Activated naive CD8-positive, alpha-beta T cell treated with anti-CD3 and anti-CD28 coated beads, Interleukin-2, amount 10 ng/mL, durations not matched to agents 7 days and 5 days (primary cell): ENCODE measurements around the gene PCMTD2. TPM values are rescaled to one million over a fixed set of nuclear protein-coding genes. Genes with fewer than 3 reads are reported as not detected.

Source experiments
- ATAC-seq: fragments of 150-1000 bp; cut with Tn5 transposase; one replicate; pipeline ENCODE4 v1.10.0; 2021; ENCODE audit warnings: low read depth, moderate library complexity
- POLR2A ChIA-PET: fragments of 350-600 bp; sonication (Branson Sonifier 250); formaldehyde crosslinking; loops from one replicate; lab custom pipeline; 2021; ENCODE audit warnings: antibody characterized with exemption; lab: Charles Lee
- DNase-seq: peaks from one replicate; pipeline ENCODE4 v3.0.0; 2021
- H3K27ac Mint-ChIP-seq: one replicate; pipeline ENCODE4 v1.8.0; 2022; ENCODE audit warnings: mild to moderate bottlenecking, mixed read lengths
- H3K27me3 Mint-ChIP-seq: one replicate; pipeline ENCODE4 v1.8.0; 2022; ENCODE audit warnings: mild to moderate bottlenecking, moderate library complexity, mixed read lengths
- H3K36me3 Mint-ChIP-seq: one replicate; pipeline ENCODE4 v1.8.0; 2021; ENCODE audit warnings: mild to moderate bottlenecking, mixed read lengths
- H3K4me1 Mint-ChIP-seq: one replicate; pipeline ENCODE4 v1.8.0; 2021; ENCODE audit warnings: mixed read lengths
- H3K4me3 Mint-ChIP-seq: one replicate; pipeline ENCODE4 v1.8.0; 2022; ENCODE audit warnings: mild to moderate bottlenecking, moderate library complexity, mixed read lengths
- H3K9me3 Mint-ChIP-seq: one replicate; pipeline ENCODE4 v1.8.0; 2021; ENCODE audit warnings: mixed read lengths
- total RNA-seq, 2 experiments: library from RNA; stranded (reverse); gene quantifications; one replicate each; pipeline ENCODE4 v1.2.3, GENCODE V29; 2021

Gene PCMTD2
- total RNA-seq, 2 experiments from 2014 or later: 74.5 to 83.1 TPM

GRCh38 chr20:64247970-64248841, 7.3 kb upstream of the PCMTD2 start:
- H3K27me3 Mint-ChIP-seq: peaks cover 17% of the 10 kb centered on the region
- POLR2A ChIA-PET: no interaction called here
- H3K9me3 Mint-ChIP-seq: no peaks in the 10 kb centered on the region
- DNase-seq (no peak), ATAC-seq (no peak)
- H3K4me1 Mint-ChIP-seq: no peaks in the 10 kb centered on the region
- H3K27ac Mint-ChIP-seq: no peak overlapping the region
- no peaks in the 10 kb centered on the region for H3K36me3 Mint-ChIP-seq
- H3K4me3 Mint-ChIP-seq: no peak overlapping the region

GRCh38 chr20:64250027-64250426, 5.5 kb upstream of the PCMTD2 start:
- no peaks in the 10 kb centered on the region for H3K9me3 Mint-ChIP-seq
- peaks cover 5% of the 10 kb centered on the region for H3K4me1 Mint-ChIP-seq
- no peak overlapping the region for H3K4me3 Mint-ChIP-seq
- H3K27ac Mint-ChIP-seq: no peak overlapping the region
- POLR2A ChIA-PET: no interaction called here
- H3K36me3 Mint-ChIP-seq: no peaks in the 10 kb centered on the region
- no peak for DNase-seq
- no peak for ATAC-seq
- peaks cover 18% of the 10 kb centered on the region for H3K27me3 Mint-ChIP-seq

DNA sequence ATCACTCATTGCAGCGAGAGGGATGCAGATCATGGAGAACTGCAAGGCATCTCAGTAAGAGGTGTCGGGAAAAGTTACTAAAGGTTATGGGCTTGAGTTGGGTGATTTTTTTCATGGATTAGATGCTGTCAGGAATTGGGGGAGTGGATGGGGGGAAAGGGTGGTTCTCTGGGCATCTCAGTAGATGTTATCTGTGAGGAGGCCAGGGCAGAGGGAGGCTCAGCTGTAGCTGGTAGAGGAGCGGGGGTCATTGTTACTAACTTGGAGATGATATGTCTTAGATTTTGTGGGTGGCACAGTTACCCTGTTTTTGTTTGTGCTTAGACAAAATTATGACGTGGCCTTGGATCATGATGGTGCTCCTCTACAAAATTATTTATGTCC, 2.6 kb upstream of the PCMTD2 start:
- H3K27me3 Mint-ChIP-seq: peaks cover 14% of the 10 kb centered on the region
- no peak overlapping the region for H3K4me3 Mint-ChIP-seq
- H3K4me1 Mint-ChIP-seq: peaks cover 24% of the 10 kb centered on the region
- ATAC-seq (no peak), DNase-seq (no peak)
- POLR2A ChIA-PET: no interaction called here
- no peak overlapping the region for H3K27ac Mint-ChIP-seq
- H3K9me3 Mint-ChIP-seq: no peaks in the 10 kb centered on the region
- no peaks in the 10 kb centered on the region for H3K36me3 Mint-ChIP-seq

- Mint-ChIP-seq H3K4me3 (no peak overlapping the region), H3K9me3 (no peaks in the 10 kb centered on the region), H3K27ac (no peak overlapping the region), H3K36me3 (no peaks in the 10 kb centered on the region), H3K27me3 (peaks cover 14% of the 10 kb centered on the region), H3K4me1 (peaks cover 25% of the 10 kb centered on the region)
- POLR2A ChIA-PET: no interaction called here
- no peak for DNase-seq
- no peak for ATAC-seq
Measured at GRCh38 chr20:64253443-64253842, 2.1 kb upstream of the PCMTD2 start.

DNA sequence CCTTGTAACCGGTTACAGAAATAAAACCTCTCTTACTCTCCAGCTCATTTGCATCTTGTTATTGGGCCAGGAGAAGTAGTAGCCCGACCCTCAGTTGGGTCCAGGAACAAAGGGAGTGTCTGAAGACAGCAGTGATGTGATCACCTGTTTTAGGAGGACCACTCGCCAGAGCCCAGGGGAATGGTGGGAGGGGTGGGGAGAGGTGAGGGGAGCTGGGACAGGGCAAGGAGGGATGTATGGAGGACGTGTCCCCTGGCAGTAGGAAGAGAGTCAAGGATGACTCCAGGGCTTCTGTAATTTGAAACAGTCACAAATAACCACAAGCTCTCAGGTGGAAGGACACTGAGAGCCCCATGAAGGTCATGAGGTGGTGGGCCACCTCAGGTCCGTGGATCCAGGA, 1.4 kb upstream of the PCMTD2 start:
- POLR2A ChIA-PET: interaction anchor here (1.2 to 1.9 kb wide), 2 partner anchors 8 to 18 kb away, joined by 3 to 6 read pairs; no protein-coding TSS in a partner anchor
- H3K27ac Mint-ChIP-seq: peak overlapping the region; percentile 81
- no peaks in the 10 kb centered on the region for H3K36me3 Mint-ChIP-seq
- H3K9me3 Mint-ChIP-seq: no peaks in the 10 kb centered on the region
- DNase-seq (no peak), ATAC-seq (no peak)
- H3K4me3 Mint-ChIP-seq: peak overlapping the region; percentile 65
- H3K4me1 Mint-ChIP-seq: peaks cover 27% of the 10 kb centered on the region
- peaks cover 14% of the 10 kb centered on the region for H3K27me3 Mint-ChIP-seq

- H3K4me3 Mint-ChIP-seq: peak overlapping the region; percentile 65
- H3K36me3 Mint-ChIP-seq: no peaks in the 10 kb centered on the region
- ATAC-seq (no peak), DNase-seq (no peak)
- H3K4me1 Mint-ChIP-seq: peaks cover 27% of the 10 kb centered on the region
- H3K9me3 Mint-ChIP-seq: no peaks in the 10 kb centered on the region
- POLR2A ChIA-PET: interaction anchor here (0.6 to 1.9 kb wide), 5 partner anchors 9 to 620 kb away, joined by 3 to 6 read pairs (median 3); no protein-coding TSS in a partner anchor
- peaks cover 14% of the 10 kb centered on the region for H3K27me3 Mint-ChIP-seq
- H3K27ac Mint-ChIP-seq: peak overlapping the region; percentile 81
Measured at GRCh38 chr20:64254571-64255360, 782 bp upstream of the PCMTD2 start.

GRCh38 chr20:64256282-64256935, 861 bp downstream of the PCMTD2 start:
- POLR2A ChIA-PET: interaction anchor here (1.9 kb wide), 1 partner anchor 10 kb away, joined by 6 read pairs; no protein-coding TSS in a partner anchor
- ATAC-seq (no peak), DNase-seq (no peak)
- Mint-ChIP-seq H3K27ac (peak overlapping the region; percentile 93), H3K36me3 (no peaks in the 10 kb centered on the region), H3K9me3 (no peaks in the 10 kb centered on the region), H3K27me3 (peaks cover 4% of the 10 kb centered on the region), H3K4me1 (peaks cover 32% of the 10 kb centered on the region), H3K4me3 (peak overlapping the region; percentile 88)

- H3K4me1 Mint-ChIP-seq: peaks cover 35% of the 10 kb centered on the region
Measured at GRCh38 chr20:64257107-64257757, 1.7 kb downstream of the PCMTD2 start.

GRCh38 chr20:64258071-64258823, 2.7 kb downstream of the PCMTD2 start:
- no peaks in the 10 kb centered on the region for H3K36me3 Mint-ChIP-seq
- ATAC-seq: no peak
- peaks cover under 1% of the 10 kb centered on the region for H3K27me3 Mint-ChIP-seq
- POLR2A ChIA-PET: no interaction called here
- no peak overlapping the region for H3K27ac Mint-ChIP-seq
- peaks cover 35% of the 10 kb centered on the region for H3K4me1 Mint-ChIP-seq
- no peak overlapping the region for H3K4me3 Mint-ChIP-seq
- H3K9me3 Mint-ChIP-seq: no peaks in the 10 kb centered on the region
- DNase-seq: no peak

More at GRCh38 chr20:64257107-64257757, 1.7 kb downstream of the PCMTD2 start:
- H3K4me3 Mint-ChIP-seq: peak overlapping the region; percentile 88
- DNase-seq (no peak), ATAC-seq (no peak)
- peak overlapping the region; percentile 30 for H3K27ac Mint-ChIP-seq
- peaks cover 4% of the 10 kb centered on the region for H3K27me3 Mint-ChIP-seq
- no peaks in the 10 kb centered on the region for H3K9me3 Mint-ChIP-seq
- no peaks in the 10 kb centered on the region for H3K36me3 Mint-ChIP-seq
- POLR2A ChIA-PET: no interaction called here

GRCh38 chr20:64260239-64260638, 4.7 kb downstream of the PCMTD2 start:
- no peaks in the 10 kb centered on the region for H3K27me3 Mint-ChIP-seq
- POLR2A ChIA-PET: no interaction called here
- no peaks in the 10 kb centered on the region for H3K36me3 Mint-ChIP-seq
- peaks cover 30% of the 10 kb centered on the region for H3K4me1 Mint-ChIP-seq
- H3K4me3 Mint-ChIP-seq: no peak overlapping the region
- DNase-seq (no peak), ATAC-seq (no peak)
- H3K9me3 Mint-ChIP-seq: no peaks in the 10 kb centered on the region
- no peak overlapping the region for H3K27ac Mint-ChIP-seq

DNA sequence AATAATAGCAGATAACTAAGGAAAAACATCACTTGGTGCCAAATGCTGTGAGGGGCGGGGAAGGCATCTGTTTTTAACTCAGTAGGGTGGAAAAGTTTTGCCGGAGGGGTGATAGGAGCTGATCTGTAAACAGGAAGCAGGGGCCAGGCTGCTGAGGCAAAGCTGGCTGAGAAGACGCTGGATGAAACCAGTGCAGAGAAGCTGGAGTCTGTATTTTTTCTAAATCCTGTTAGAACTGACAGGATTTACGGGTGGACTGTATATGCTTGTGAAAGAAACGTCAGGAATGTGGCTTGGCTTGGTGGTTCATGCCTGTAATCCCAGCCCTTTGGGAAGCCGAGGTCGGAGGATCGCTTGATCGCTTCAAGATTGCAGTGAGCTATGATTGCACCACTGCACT, 5.6 kb downstream of the PCMTD2 start:
- Mint-ChIP-seq H3K36me3 (no peaks in the 10 kb centered on the region), H3K4me3 (no peak overlapping the region), H3K9me3 (no peaks in the 10 kb centered on the region), H3K4me1 (peaks cover 27% of the 10 kb centered on the region), H3K27me3 (no peaks in the 10 kb centered on the region), H3K27ac (no peak overlapping the region)
- POLR2A ChIA-PET: no interaction called here
- DNase-seq (no peak), ATAC-seq (no peak)

DNA sequence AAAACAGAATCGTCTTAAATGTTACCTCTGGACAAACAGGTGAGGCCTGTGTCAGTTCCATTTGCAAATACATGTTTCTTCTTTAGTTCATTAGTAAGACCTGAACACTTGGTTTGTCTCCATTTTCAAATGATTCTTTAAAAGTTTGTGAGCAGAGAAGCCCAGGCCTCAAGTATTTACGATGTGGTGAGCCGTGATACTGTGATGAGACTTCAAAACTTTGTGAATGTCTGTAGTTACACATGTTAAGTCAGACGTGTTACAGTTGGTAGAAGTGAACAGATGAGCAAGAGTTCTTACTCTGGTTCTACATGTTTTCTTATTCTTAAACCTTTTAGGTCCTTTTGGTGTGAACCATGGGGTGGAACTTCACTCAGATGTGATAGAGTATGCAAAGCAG, 8.5 kb downstream of the PCMTD2 start:
- Mint-ChIP-seq H3K27ac (no peak overlapping the region), H3K4me1 (peaks cover 8% of the 10 kb centered on the region), H3K36me3 (no peaks in the 10 kb centered on the region), H3K27me3 (no peaks in the 10 kb centered on the region), H3K4me3 (no peak overlapping the region), H3K9me3 (no peaks in the 10 kb centered on the region)
- POLR2A ChIA-PET: no interaction called here
- no peak for ATAC-seq
- DNase-seq: no peak
